NK-92 treated with Interleukin-12 subunit alpha and Interleukin-12 subunit beta, amount 100 ng/mL, for 24 hours (cell line): ENCODE results near the gene GSPT1.
A peak's percentile ranks its signal among the peaks of the same experiment; 100 is the strongest.
"Not testable (repeated sequence)": the region's sequence is repeated elsewhere in the genome, so short reads cannot be mapped to it uniquely, and the experiment has no call there.

Source experiments
- DNase-seq: peaks from one replicate; lab custom pipeline; 2025; lab: John Stamatoyannopoulos, UW

Gene GSPT1

GRCh38 chr16:11915644-11916523, at the start of gene GSPT1:
TSS of gene GSPT1 (minus strand) at chr16:11915956. CDS start at chr16:11915720, 236 bp downstream.
- peak; percentile 99 for DNase-seq

- DNase-seq: no peak
Observed at GRCh38 chr16:11964761-11965551, 49.2 kb upstream of the GSPT1 start, which contains the start of gene TNFRSF17. TSS of gene TNFRSF17 (plus strand) at chr16:11965210. CDS start at chr16:11965325, 115 bp downstream.

GRCh38 chr16:11963706-11964105, 48.0 kb upstream of the GSPT1 start:
- no peak for DNase-seq

GRCh38 chr16:11962978-11963377, 47.2 kb upstream of the GSPT1 start:
- not testable (repeated sequence) for DNase-seq

- not testable (repeated sequence) for DNase-seq
Observed at GRCh38 chr16:11962457-11962856, 46.7 kb upstream of the GSPT1 start.

- no peak for DNase-seq
Observed at GRCh38 chr16:11957591-11958395, 42.0 kb upstream of the GSPT1 start.

GRCh38 chr16:11956558-11956957, 40.8 kb upstream of the GSPT1 start:
- no peak for DNase-seq

- no peak for DNase-seq
Observed at GRCh38 chr16:11955713-11956123, 40.0 kb upstream of the GSPT1 start.

GRCh38 chr16:11953576-11953975, 37.8 kb upstream of the GSPT1 start:
- DNase-seq: not testable (repeated sequence)

GRCh38 chr16:11950388-11950787, 34.6 kb upstream of the GSPT1 start:
- DNase-seq: no peak

- no peak for DNase-seq
Observed at GRCh38 chr16:11949527-11949926, 33.8 kb upstream of the GSPT1 start.

GRCh38 chr16:11948819-11949218, 33.1 kb upstream of the GSPT1 start:
- DNase-seq: no peak

GRCh38 chr16:11946433-11946832, 30.7 kb upstream of the GSPT1 start:
- no peak for DNase-seq

GRCh38 chr16:11941945-11942344, 26.2 kb upstream of the GSPT1 start, which contains the start of gene NPIPB2:
TSS of gene NPIPB2 (minus strand) at chr16:11942045. CDS start at chr16:11942045, 0 bp downstream.
- DNase-seq: not testable (repeated sequence)

GRCh38 chr16:11927350-11927749, 11.6 kb upstream of the GSPT1 start:
- DNase-seq: not testable (repeated sequence)

GRCh38 chr16:11924046-11924445, 8.3 kb upstream of the GSPT1 start:
- DNase-seq: not testable (repeated sequence)

- no peak for DNase-seq
Observed at GRCh38 chr16:11916524-11917285, 949 bp upstream of the GSPT1 start.

GRCh38 chr16:11915114-11915643, 577 bp downstream of the GSPT1 start:
- peak; percentile 55 for DNase-seq

- DNase-seq: peak; percentile 49
Observed at GRCh38 chr16:11914210-11915113, 1.3 kb downstream of the GSPT1 start.
